Lower lobe of right lung (tissue), 2 donors: ENCODE results near the gene MRPL20. TPM values are rescaled to one million over a fixed set of nuclear protein-coding genes. Genes with fewer than 3 reads are reported as not detected.

Experiments
- ATAC-seq, 2 donors: fragments of 200-7000 bp; cut with Tn5 transposase; one replicate each; pipeline ENCODE4 v1.9.1; 2020 to 2022; ENCODE audit warnings: mild to moderate bottlenecking in 2 of 2, moderate library complexity in 2 of 2
- DNase-seq: peaks from one replicate; pipeline ENCODE4 v3.0.0-alpha.2; 2020
- H3K27ac ChIP-seq: fragments of 200-600 bp; one replicate; pipeline ENCODE4 v1.8.0; 2022
- H3K27me3 ChIP-seq: fragments of 200-600 bp; one replicate; pipeline ENCODE4 v1.8.0; 2022; ENCODE audit warnings: low read depth
- H3K36me3 ChIP-seq: fragments of 200-600 bp; one replicate; pipeline ENCODE4 v1.8.0; 2022; ENCODE audit warnings: mild to moderate bottlenecking
- H3K4me1 ChIP-seq: fragments of 200-600 bp; one replicate; pipeline ENCODE4 v1.8.0; 2022
- H3K4me3 ChIP-seq: fragments of 200-600 bp; one replicate; pipeline ENCODE4 v1.8.0; 2022; ENCODE audit warnings: mild to moderate bottlenecking
- H3K9me3 ChIP-seq: fragments of 200-600 bp; one replicate; pipeline ENCODE4 v1.8.0; 2022
- CTCF ChIP-seq: fragments of 200-600 bp; IDR thresholded peaks from one replicate; pipeline ENCODE4 v1.8.0; 2022; ENCODE audit warnings: antibody characterized with exemption, mild to moderate bottlenecking
- intact Hi-C: fragments of 100-400 bp; cut with DNase I; formaldehyde crosslinking; loops from one replicate; pipeline ENCODE4 v1.11.0; 2022
- total RNA-seq: library from RNA; stranded (reverse); fragmentation: NEBNext Ultra II Directional; extraction: Animal tissue kit (Norgen Biotek cat#: 25700); gene quantifications from one replicate; pipeline ENCODE4 v1.2.1, GENCODE V29; 2021
- donor health status: DM: no; HTN: yes; CAD: no; lungs with severe emphysema.

The MRPL20 gene
- total RNA-seq, 1 donor from 2014 or later = 79.8 TPM

GRCh38 chr1:1427820-1428148, 20.7 kb upstream of the MRPL20 start:
- no peak for DNase-seq
- peak overlapping the region; percentile 41 for H3K4me3 ChIP-seq

GRCh38 chr1:1427106-1427819, 20.2 kb upstream of the MRPL20 start:
- TF ChIP-seq CTCF = no peak
- Histone ChIP-seq H3K27me3 (peaks cover 4% of the 10 kb centered on the region), H3K36me3 (no peaks in the 10 kb centered on the region), H3K4me3 (peak overlapping the region; percentile 41), H3K27ac (no peak overlapping the region), H3K4me1 (peaks cover 33% of the 10 kb centered on the region), H3K9me3 (no peaks in the 10 kb centered on the region)
- ATAC-seq (no peak), DNase-seq (peak; percentile 53)
- intact Hi-C loops = no loop called here

More at GRCh38 chr1:1427820-1428148, 20.7 kb upstream of the MRPL20 start:
- H3K4me1 ChIP-seq = peaks cover 38% of the 10 kb centered on the region
- no peak for TF ChIP-seq CTCF
- intact Hi-C loops = no loop called here
- no peak for ATAC-seq
- peaks cover 4% of the 10 kb centered on the region for H3K27me3 ChIP-seq
- no peak overlapping the region for H3K27ac ChIP-seq
- H3K36me3 ChIP-seq = no peaks in the 10 kb centered on the region
- H3K9me3 ChIP-seq = no peaks in the 10 kb centered on the region

- DNase-seq = no peak
- no peak overlapping the region for H3K27ac ChIP-seq
- H3K4me3 ChIP-seq = no peak overlapping the region
- no peak for TF ChIP-seq CTCF
- no peaks in the 10 kb centered on the region for H3K9me3 ChIP-seq
- no peak for ATAC-seq
- intact Hi-C loops = no loop called here
- H3K4me1 ChIP-seq = peaks cover 26% of the 10 kb centered on the region
- H3K36me3 ChIP-seq = no peaks in the 10 kb centered on the region
- peaks cover 4% of the 10 kb centered on the region for H3K27me3 ChIP-seq
Observed at GRCh38 chr1:1426496-1427105, 19.5 kb upstream of the MRPL20 start.

DNA sequence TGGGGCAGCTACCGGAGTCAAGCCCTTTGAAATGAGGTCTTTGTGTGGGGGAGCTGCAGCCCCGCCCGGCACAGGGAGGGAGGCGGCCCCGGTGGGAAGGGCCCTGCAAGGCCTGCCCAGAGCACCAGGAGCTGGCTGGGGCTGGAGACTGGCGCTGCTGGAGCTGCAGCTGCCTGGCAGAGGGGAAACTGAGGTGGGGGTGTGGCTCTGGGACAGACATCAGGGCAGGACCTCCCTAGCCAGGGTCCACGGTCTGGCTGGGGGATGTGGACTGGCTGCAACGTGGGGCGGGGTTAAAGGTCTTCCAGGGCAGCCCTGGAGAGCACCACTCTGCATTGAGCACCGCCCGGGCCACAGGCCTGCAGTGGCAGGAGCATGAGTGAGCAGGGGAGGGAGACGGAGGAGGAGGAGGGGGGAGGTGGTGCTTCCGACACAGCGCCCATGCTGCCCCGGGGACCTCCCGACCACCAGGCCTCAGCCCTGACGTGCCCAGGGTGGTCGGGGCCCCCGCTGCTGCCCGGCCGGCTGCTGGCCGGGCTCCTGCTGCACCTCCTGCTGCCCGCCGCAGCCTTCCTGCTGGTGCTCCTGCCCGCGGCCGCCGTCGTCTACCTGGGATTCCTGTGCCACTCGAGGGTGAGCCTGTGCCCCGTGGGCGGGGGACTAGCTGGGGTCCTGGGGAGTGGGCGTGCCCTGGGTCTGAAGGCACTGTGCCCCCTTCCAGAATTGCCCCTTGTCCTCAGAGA, 18.8 kb upstream of the MRPL20 start:
- Histone ChIP-seq H3K4me1 (peaks cover 20% of the 10 kb centered on the region), H3K9me3 (no peaks in the 10 kb centered on the region), H3K27ac (no peak overlapping the region), H3K4me3 (no peak overlapping the region), H3K36me3 (no peaks in the 10 kb centered on the region), H3K27me3 (peaks cover 4% of the 10 kb centered on the region)
- no peak for TF ChIP-seq CTCF
- intact Hi-C loops = no loop called here
- peak; percentile 50 for DNase-seq
- no peak for ATAC-seq

DNA sequence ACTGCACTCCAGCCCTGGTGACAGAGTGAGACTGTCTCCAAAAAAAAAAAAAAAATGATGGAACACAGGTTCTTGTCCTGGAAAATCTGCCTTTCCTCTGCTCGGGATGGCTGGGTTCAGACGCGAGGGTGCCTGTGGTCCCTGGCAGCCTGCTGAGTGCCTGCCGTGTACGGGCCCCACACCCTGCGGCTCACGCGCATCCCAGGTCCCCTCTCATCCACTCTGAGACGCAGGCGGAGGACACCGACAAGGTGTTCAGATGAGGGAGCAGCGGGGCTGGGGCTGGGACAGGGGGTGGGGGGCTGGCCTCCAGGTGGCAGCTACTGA, 18.3 kb upstream of the MRPL20 start:
- H3K27ac ChIP-seq = no peak overlapping the region
- DNase-seq (no peak), ATAC-seq (no peak)
- H3K4me1 ChIP-seq = peaks cover 14% of the 10 kb centered on the region
- no peaks in the 10 kb centered on the region for H3K9me3 ChIP-seq
- intact Hi-C loops = no loop called here
- no peaks in the 10 kb centered on the region for H3K36me3 ChIP-seq
- no peak for TF ChIP-seq CTCF
- peaks cover 4% of the 10 kb centered on the region for H3K27me3 ChIP-seq
- no peak overlapping the region for H3K4me3 ChIP-seq
